ENCODE measurements around the gene AHRR.
"Not testable (repeated sequence)": the region's sequence is repeated elsewhere in the genome, so short reads cannot be mapped to it uniquely, and the experiment has no call there.

Gene AHRR

GRCh38 chr5:307794-308579 is 13.5 kb upstream of the AHRR start:
- Histone ChIP-seq H3K9ac (ENCODE audit: low read length) (no peak overlapping the region), H3K36me3 (ENCODE audit: control insufficient read depth, insufficient read depth, low read length) (no peaks in the 10 kb centered on the region), H3K4me1 (ENCODE audit: control insufficient read depth, insufficient read depth, low read length) (peaks cover 6% of the 10 kb centered on the region), H3K4me3 (ENCODE audit: low read length) (no peak overlapping the region), H3K27me3 (ENCODE audit: control insufficient read depth, insufficient read depth, low read length) (no peaks in the 10 kb centered on the region), H3K9me3 (ENCODE audit: control insufficient read depth, low read length) (no peaks in the 10 kb centered on the region)

GRCh38 chr5:308672-309271 is 12.7 kb upstream of the AHRR start:
- Histone ChIP-seq H3K9ac (ENCODE audit: low read length) (no peak overlapping the region), H3K9me3 (ENCODE audit: control insufficient read depth, low read length) (no peaks in the 10 kb centered on the region), H3K4me1 (ENCODE audit: control insufficient read depth, insufficient read depth, low read length) (peaks cover 6% of the 10 kb centered on the region), H3K27me3 (ENCODE audit: control insufficient read depth, insufficient read depth, low read length) (no peaks in the 10 kb centered on the region), H3K36me3 (ENCODE audit: control insufficient read depth, insufficient read depth, low read length) (no peaks in the 10 kb centered on the region), H3K4me3 (ENCODE audit: low read length) (no peak overlapping the region)

- H3K27me3 ChIP-seq (ENCODE audit: control insufficient read depth, insufficient read depth, low read length); H3K9me3 ChIP-seq (ENCODE audit: control insufficient read depth, low read length); H3K4me3 ChIP-seq (ENCODE audit: low read length); H3K9ac ChIP-seq (ENCODE audit: low read length); H3K4me1 ChIP-seq (ENCODE audit: control insufficient read depth, insufficient read depth, low read length); H3K36me3 ChIP-seq (ENCODE audit: control insufficient read depth, insufficient read depth, low read length): not testable (repeated sequence)
Measured at GRCh38 chr5:309831-310230, 11.7 kb upstream of the AHRR start.

- H3K36me3 ChIP-seq (ENCODE audit: control insufficient read depth, insufficient read depth, low read length): peaks cover 4% of the 10 kb centered on the region
- no peaks in the 10 kb centered on the region for H3K9me3 ChIP-seq (ENCODE audit: control insufficient read depth, low read length)
- no peak overlapping the region for H3K9ac ChIP-seq (ENCODE audit: low read length)
- peaks cover 6% of the 10 kb centered on the region for H3K4me1 ChIP-seq (ENCODE audit: control insufficient read depth, insufficient read depth, low read length)
- no peak overlapping the region for H3K4me3 ChIP-seq (ENCODE audit: low read length)
- no peaks in the 10 kb centered on the region for H3K27me3 ChIP-seq (ENCODE audit: control insufficient read depth, insufficient read depth, low read length)
Measured at GRCh38 chr5:310516-310915, 11.0 kb upstream of the AHRR start.

GRCh38 chr5:310941-311434 is 10.5 kb upstream of the AHRR start:
- Histone ChIP-seq H3K36me3 (ENCODE audit: control insufficient read depth, insufficient read depth, low read length) (peaks cover 4% of the 10 kb centered on the region), H3K27me3 (ENCODE audit: control insufficient read depth, insufficient read depth, low read length) (no peaks in the 10 kb centered on the region), H3K4me1 (ENCODE audit: control insufficient read depth, insufficient read depth, low read length) (peaks cover 6% of the 10 kb centered on the region), H3K9me3 (ENCODE audit: control insufficient read depth, low read length) (no peaks in the 10 kb centered on the region), H3K9ac (ENCODE audit: low read length) (no peak overlapping the region), H3K4me3 (ENCODE audit: low read length) (no peak overlapping the region)

- H3K4me1 ChIP-seq (ENCODE audit: control insufficient read depth, insufficient read depth, low read length): peaks cover 6% of the 10 kb centered on the region
- H3K27me3 ChIP-seq (ENCODE audit: control insufficient read depth, insufficient read depth, low read length): no peaks in the 10 kb centered on the region
- no peak overlapping the region for H3K9ac ChIP-seq (ENCODE audit: low read length)
- no peaks in the 10 kb centered on the region for H3K9me3 ChIP-seq (ENCODE audit: control insufficient read depth, low read length)
- peaks cover 4% of the 10 kb centered on the region for H3K36me3 ChIP-seq (ENCODE audit: control insufficient read depth, insufficient read depth, low read length)
- H3K4me3 ChIP-seq (ENCODE audit: low read length): no peak overlapping the region
Measured at GRCh38 chr5:311963-312362, 9.6 kb upstream of the AHRR start.

GRCh38 chr5:312845-313244 is 8.7 kb upstream of the AHRR start:
- Histone ChIP-seq H3K27me3 (ENCODE audit: control insufficient read depth, insufficient read depth, low read length) (no peaks in the 10 kb centered on the region), H3K9ac (ENCODE audit: low read length) (no peak overlapping the region), H3K4me1 (ENCODE audit: control insufficient read depth, insufficient read depth, low read length) (peaks cover 6% of the 10 kb centered on the region), H3K9me3 (ENCODE audit: control insufficient read depth, low read length) (no peaks in the 10 kb centered on the region), H3K36me3 (ENCODE audit: control insufficient read depth, insufficient read depth, low read length) (peaks cover 4% of the 10 kb centered on the region), H3K4me3 (ENCODE audit: low read length) (no peak overlapping the region)

- peaks cover 6% of the 10 kb centered on the region for H3K4me1 ChIP-seq (ENCODE audit: control insufficient read depth, insufficient read depth, low read length)
- no peak overlapping the region for H3K4me3 ChIP-seq (ENCODE audit: low read length)
- H3K36me3 ChIP-seq (ENCODE audit: control insufficient read depth, insufficient read depth, low read length): peaks cover 4% of the 10 kb centered on the region
- H3K9ac ChIP-seq (ENCODE audit: low read length): no peak overlapping the region
- no peaks in the 10 kb centered on the region for H3K9me3 ChIP-seq (ENCODE audit: control insufficient read depth, low read length)
- peaks cover under 1% of the 10 kb centered on the region for H3K27me3 ChIP-seq (ENCODE audit: control insufficient read depth, insufficient read depth, low read length)
Measured at GRCh38 chr5:313265-313664, 8.2 kb upstream of the AHRR start.

- no peaks in the 10 kb centered on the region for H3K9me3 ChIP-seq (ENCODE audit: control insufficient read depth, low read length)
- no peak overlapping the region for H3K4me3 ChIP-seq (ENCODE audit: low read length)
- H3K36me3 ChIP-seq (ENCODE audit: control insufficient read depth, insufficient read depth, low read length): peaks cover 4% of the 10 kb centered on the region
- H3K9ac ChIP-seq (ENCODE audit: low read length): no peak overlapping the region
- peaks cover 6% of the 10 kb centered on the region for H3K4me1 ChIP-seq (ENCODE audit: control insufficient read depth, insufficient read depth, low read length)
- H3K27me3 ChIP-seq (ENCODE audit: control insufficient read depth, insufficient read depth, low read length): peaks cover 7% of the 10 kb centered on the region
Measured at GRCh38 chr5:313806-314376, 7.6 kb upstream of the AHRR start.

- no peak overlapping the region for H3K4me3 ChIP-seq (ENCODE audit: low read length)
- peaks cover 17% of the 10 kb centered on the region for H3K27me3 ChIP-seq (ENCODE audit: control insufficient read depth, insufficient read depth, low read length)
- peaks cover 6% of the 10 kb centered on the region for H3K4me1 ChIP-seq (ENCODE audit: control insufficient read depth, insufficient read depth, low read length)
- no peaks in the 10 kb centered on the region for H3K9me3 ChIP-seq (ENCODE audit: control insufficient read depth, low read length)
- H3K36me3 ChIP-seq (ENCODE audit: control insufficient read depth, insufficient read depth, low read length): peaks cover 4% of the 10 kb centered on the region
- no peak overlapping the region for H3K9ac ChIP-seq (ENCODE audit: low read length)
Measured at GRCh38 chr5:314676-315487, 6.6 kb upstream of the AHRR start.

GRCh38 chr5:315488-316209 is 5.9 kb upstream of the AHRR start:
- no peak overlapping the region for H3K4me3 ChIP-seq (ENCODE audit: low read length)
- H3K36me3 ChIP-seq (ENCODE audit: control insufficient read depth, insufficient read depth, low read length): peaks cover 4% of the 10 kb centered on the region
- H3K9me3 ChIP-seq (ENCODE audit: control insufficient read depth, low read length): no peaks in the 10 kb centered on the region
- H3K4me1 ChIP-seq (ENCODE audit: control insufficient read depth, insufficient read depth, low read length): peaks cover 3% of the 10 kb centered on the region
- peaks cover 25% of the 10 kb centered on the region for H3K27me3 ChIP-seq (ENCODE audit: control insufficient read depth, insufficient read depth, low read length)
- no peak overlapping the region for H3K9ac ChIP-seq (ENCODE audit: low read length)

Data from mucosa of stomach (tissue), 1 donor.